Measurements from ENCODE around the gene RFWD3. TPM values are rescaled to one million over a fixed set of nuclear protein-coding genes. Genes with fewer than 3 reads are reported as not detected.

Gene RFWD3
- total RNA-seq, 2 experiments from 2014 or later: 92.7 to 102 TPM

DNA sequence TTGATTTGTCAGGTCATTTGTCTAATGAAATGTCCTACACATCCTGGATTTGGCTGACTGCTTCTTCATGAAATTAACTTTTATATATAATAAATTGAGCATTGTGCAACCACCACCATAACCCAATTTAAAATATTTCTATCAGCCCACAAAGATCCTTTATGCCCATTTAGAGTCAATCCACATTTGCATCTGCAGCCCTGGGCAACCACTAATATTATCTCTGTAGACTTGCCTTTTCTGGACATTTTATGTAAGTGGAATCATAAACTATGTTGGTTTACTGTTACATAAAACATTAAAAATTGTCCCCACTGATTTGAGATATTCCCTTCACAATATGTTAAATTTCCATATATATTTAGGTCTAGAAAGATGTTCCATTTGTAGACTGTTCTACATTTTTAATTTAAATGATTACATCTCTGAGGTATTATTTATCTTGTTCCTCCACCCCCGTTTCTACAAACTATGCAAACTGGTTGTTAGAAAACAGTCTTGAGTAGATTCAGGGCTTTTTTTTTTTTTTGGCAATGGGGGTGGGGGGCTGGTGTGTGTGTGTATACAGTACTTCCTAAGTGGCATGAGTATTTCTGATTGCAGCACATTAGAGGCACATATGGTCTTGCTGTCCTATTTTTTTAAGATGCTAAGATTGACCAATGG is 16.7 kb downstream of the RFWD3 start:
- CTCF ChIA-PET: interaction anchor here (1.0 to 2.2 kb wide), 2 partner anchors 12 to 20 kb away, joined by 3 to 21 read pairs; no protein-coding TSS in a partner anchor
- Mint-ChIP-seq H3K27me3 (no peaks in the 10 kb centered on the region), H3K4me3 (no peak overlapping the region), H3K36me3 (ENCODE audit: low read depth) (peaks cover 54% of the 10 kb centered on the region), H3K4me1 (peaks cover 15% of the 10 kb centered on the region), H3K9me3 (ENCODE audit: low read depth) (no peaks in the 10 kb centered on the region), H3K27ac (no peak overlapping the region)
- intact Hi-C loops (cut with DNase I, micrococcal nuclease): no loop called here
- POLR2A ChIA-PET: no interaction called here
- ATAC-seq (no peak), DNase-seq (no peak)

DNA sequence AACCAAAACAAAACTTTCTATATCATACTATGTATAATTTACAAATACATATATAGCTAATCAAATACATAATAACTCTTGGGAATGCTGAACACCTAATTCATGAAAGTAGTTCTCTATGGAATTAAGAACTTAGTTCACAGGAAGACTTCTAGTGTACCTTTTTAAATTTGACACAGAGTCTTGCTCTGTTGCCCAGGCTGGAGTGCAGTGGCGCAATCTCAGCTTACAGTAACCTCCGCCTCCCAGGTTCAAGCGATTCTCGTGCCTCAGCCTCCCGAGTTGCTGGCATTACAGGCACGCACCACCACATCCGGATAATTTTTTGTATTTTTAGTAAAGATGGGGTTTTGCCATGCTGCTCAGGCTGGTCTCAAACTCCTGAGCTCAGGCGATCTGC is 24.7 kb downstream of the RFWD3 start:
- POLR2A ChIA-PET: no interaction called here
- no peak for DNase-seq
- H3K4me1 Mint-ChIP-seq: no peaks in the 10 kb centered on the region
- CTCF ChIA-PET: interaction anchor here (0.7 kb wide), 1 partner anchor 9 kb away, joined by 3 read pairs; no protein-coding TSS in a partner anchor
- H3K4me3 Mint-ChIP-seq: no peak overlapping the region
- no peak overlapping the region for H3K27ac Mint-ChIP-seq
- no peaks in the 10 kb centered on the region for H3K27me3 Mint-ChIP-seq
- no peaks in the 10 kb centered on the region for H3K9me3 Mint-ChIP-seq (ENCODE audit: low read depth)
- no peak for ATAC-seq
- intact Hi-C loops (cut with DNase I, micrococcal nuclease): no loop called here
- H3K36me3 Mint-ChIP-seq (ENCODE audit: low read depth): peaks cover 37% of the 10 kb centered on the region

DNA sequence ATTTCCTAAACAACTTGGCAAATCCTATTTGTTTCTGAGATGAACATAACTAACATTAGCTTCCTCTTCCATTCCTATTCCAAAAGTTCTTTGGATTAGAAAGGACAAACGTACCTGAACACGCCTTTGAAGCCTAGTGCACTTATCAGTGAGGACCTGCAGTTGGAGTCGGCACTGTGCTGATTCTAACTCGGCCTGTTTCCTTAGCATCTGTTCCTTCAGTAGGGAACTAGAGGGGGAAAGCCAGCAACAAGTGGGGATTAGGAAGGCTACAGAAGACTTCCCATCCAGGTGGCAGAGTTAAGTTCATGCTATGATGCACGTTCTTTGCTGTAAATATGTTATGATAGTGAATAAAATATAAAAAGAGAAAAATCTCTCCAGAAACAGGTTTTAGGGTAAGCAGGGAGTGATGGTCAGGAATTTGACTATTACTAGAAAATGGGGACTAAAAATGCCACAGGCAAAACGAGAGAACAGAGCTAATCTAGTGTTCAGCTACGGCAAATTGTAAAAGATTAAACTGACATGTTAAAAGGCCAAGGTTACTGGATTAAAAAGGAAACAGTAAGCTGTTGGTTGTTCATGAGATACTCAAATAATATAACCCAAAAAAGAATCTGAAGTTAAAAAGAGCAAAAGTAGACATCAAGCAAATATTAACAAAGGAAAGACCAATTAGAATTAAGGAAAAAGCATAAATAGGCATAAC is 28.8 kb downstream of the RFWD3 start:
- CTCF ChIA-PET: interaction anchor here (0.6 to 2.6 kb wide), 5 partner anchors 11 to 88 kb away, joined by 3 to 21 read pairs (median 3); no protein-coding TSS in a partner anchor
- intact Hi-C loops (cut with DNase I, micrococcal nuclease): no loop called here

DNA sequence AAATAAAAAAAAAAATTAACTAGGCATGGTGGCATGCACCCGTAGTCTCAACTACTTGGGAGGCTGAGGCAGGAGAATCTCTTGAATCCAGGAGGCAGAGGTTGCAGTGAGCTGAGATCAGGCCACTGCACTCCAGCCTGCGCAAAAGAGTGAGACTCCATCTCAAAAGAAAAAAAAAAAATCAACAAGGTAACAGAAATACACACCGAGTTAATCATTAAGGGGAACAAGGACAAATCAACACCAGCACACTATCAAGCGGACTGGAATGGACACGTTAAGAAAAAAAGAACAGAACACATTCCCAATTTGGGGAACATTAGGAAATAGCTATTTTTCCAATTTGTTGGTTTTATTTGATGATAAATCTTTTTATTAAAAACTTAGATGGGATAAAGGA is 31.4 kb downstream of the RFWD3 start:
- intact Hi-C loops (cut with DNase I, micrococcal nuclease): no loop called here
- ChIA-PET CTCF (interaction anchor here (0.7 to 1.7 kb wide), 2 partner anchors 13 to 45 kb away, joined by 4 to 6 read pairs; no protein-coding TSS in a partner anchor), POLR2A (interaction anchor here (0.6 to 0.7 kb wide), 2 partner anchors 30 to 140 kb away, joined by 3 to 4 read pairs; no protein-coding TSS in a partner anchor)
- ATAC-seq: no peak
- Mint-ChIP-seq H3K9me3 (ENCODE audit: low read depth) (no peaks in the 10 kb centered on the region), H3K36me3 (ENCODE audit: low read depth) (peaks cover 40% of the 10 kb centered on the region), H3K27me3 (no peaks in the 10 kb centered on the region), H3K4me1 (no peaks in the 10 kb centered on the region), H3K27ac (no peak overlapping the region), H3K4me3 (no peak overlapping the region)
- no peak for DNase-seq

More for the DNA sequence above, 28.8 kb downstream of the RFWD3 start:
- ATAC-seq (no peak), DNase-seq (no peak)
- no peak overlapping the region for H3K27ac Mint-ChIP-seq
- H3K27me3 Mint-ChIP-seq: no peaks in the 10 kb centered on the region
- H3K4me3 Mint-ChIP-seq: no peak overlapping the region
- no peaks in the 10 kb centered on the region for H3K9me3 Mint-ChIP-seq (ENCODE audit: low read depth)
- POLR2A ChIA-PET: interaction anchor here (0.8 to 1.1 kb wide), 3 partner anchors 10 to 20 kb away, joined by 3 to 5 read pairs (median 3); no protein-coding TSS in a partner anchor
- H3K36me3 Mint-ChIP-seq (ENCODE audit: low read depth): peaks cover 31% of the 10 kb centered on the region
- no peaks in the 10 kb centered on the region for H3K4me1 Mint-ChIP-seq

DNA sequence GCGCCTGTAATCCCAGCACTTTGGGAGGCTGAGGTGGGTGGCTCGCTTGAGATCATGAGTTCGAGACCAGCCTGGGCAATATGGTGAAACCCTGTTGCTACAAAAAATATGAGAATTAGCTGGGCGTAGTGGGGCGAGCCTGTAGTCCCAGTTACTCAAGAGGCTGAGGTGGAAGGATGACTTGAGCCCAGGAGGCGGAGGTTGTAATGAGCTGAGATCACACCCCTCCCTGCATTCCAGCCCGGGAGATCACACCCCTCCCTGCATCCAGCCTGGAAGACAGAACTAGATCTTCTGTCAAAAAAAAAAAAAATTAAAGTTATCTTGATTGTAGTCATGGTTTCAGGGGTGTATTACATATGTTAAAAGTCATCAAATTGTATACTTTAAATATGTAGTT is 33.0 kb downstream of the RFWD3 start:
- POLR2A ChIA-PET: interaction anchor here (0.6 kb wide), 1 partner anchor 385 kb away, joined by 5 read pairs; no protein-coding TSS in a partner anchor
- Mint-ChIP-seq H3K9me3 (ENCODE audit: low read depth) (no peaks in the 10 kb centered on the region), H3K4me3 (no peak overlapping the region), H3K27me3 (no peaks in the 10 kb centered on the region), H3K36me3 (ENCODE audit: low read depth) (peaks cover 48% of the 10 kb centered on the region), H3K4me1 (peaks cover 10% of the 10 kb centered on the region), H3K27ac (no peak overlapping the region)
- ATAC-seq (no peak), DNase-seq (no peak)
- CTCF ChIA-PET: interaction anchor here (0.7 to 0.9 kb wide), 3 partner anchors 11 to 30 kb away, joined by 3 read pairs; no protein-coding TSS in a partner anchor
- intact Hi-C loops (cut with DNase I, micrococcal nuclease): no loop called here

DNA sequence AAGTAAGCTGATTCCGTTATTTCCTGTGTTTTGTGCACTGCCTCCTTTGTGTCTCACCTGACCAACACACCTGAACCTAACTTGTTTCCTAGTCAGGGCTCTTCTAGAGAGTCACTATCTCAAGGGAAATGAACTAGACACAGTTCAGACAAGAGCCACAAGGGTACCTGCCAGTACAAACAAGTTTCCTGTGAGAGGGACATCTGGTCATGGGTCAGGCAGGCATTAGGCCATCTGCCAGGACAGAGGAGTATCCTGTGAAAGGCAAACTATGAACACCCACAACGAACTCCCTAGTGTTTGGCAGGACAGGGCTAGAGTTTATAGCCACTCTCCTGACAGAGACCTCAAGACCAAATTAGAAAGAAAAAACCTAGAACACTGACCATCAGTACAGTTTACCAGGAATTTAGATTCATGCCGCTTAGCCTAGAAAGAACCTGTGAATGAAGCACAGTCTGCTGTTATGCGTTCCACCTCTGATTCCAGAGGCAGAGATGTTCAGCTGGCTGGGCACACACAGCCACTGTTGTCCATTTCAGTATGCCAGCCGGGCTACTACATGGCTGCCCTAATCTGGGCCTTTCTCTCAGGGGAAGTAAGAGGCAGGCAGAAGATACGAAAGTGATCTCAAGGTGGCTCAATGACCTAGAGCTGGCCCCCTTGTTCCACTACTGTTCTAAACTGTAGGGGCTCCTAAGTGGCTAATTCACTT is 39.0 kb downstream of the RFWD3 start:
- no peak for DNase-seq
- POLR2A ChIA-PET: interaction anchor here (0.6 to 1.6 kb wide), 6 partner anchors 11 to 71 kb away, joined by 3 to 7 read pairs (median 4); partner anchors contain the start of genes GLG1 and RFWD3
- Mint-ChIP-seq H3K27me3 (no peaks in the 10 kb centered on the region), H3K4me3 (peak overlapping the region; percentile 7), H3K27ac (peak overlapping the region; percentile 90), H3K36me3 (ENCODE audit: low read depth) (peaks cover 80% of the 10 kb centered on the region), H3K9me3 (ENCODE audit: low read depth) (no peaks in the 10 kb centered on the region), H3K4me1 (peaks cover 46% of the 10 kb centered on the region)
- intact Hi-C loops (cut with DNase I, micrococcal nuclease): loop anchor here (2.0 to 10.0 kb wide), 2 partner anchors 161 to 163 kb away; no protein-coding TSS in a partner anchor
- peak; percentile 17 for ATAC-seq
- CTCF ChIA-PET: interaction anchor here (0.6 to 2.0 kb wide), 3 partner anchors 10 to 235 kb away, joined by 3 to 8 read pairs (median 3); no protein-coding TSS in a partner anchor

DNA sequence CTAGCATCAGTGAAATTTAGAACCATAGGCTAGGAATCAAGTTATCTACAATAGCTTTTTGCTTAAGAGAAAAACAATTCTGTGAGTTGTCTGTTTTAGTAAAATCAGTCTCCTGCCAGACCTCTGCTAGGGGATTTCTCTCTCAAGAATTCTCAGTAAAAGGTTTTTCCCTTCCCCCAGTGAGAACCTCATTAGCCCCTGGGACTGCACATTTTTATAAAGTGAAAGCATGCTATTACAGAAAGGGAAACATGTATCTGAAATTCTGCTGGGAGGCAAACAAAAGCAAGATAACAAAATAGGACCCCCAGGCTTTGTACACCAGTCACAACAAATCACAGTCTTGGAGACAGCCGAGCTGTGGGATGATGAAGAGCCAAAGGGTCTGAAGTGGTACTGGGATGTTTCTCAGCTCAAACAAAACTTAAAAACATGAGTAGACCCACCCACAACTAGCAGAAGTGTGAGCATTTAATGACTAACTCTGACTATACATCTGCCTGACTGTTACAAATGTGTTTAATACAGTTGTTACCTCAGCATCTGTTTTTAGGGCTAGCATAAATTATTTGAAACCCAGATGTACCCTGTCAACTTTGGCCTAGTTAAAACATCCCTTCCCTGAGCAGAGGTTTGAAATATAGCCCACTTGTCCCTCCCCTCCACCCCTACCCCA is 39.8 kb downstream of the RFWD3 start:
- peaks cover 81% of the 10 kb centered on the region for H3K36me3 Mint-ChIP-seq (ENCODE audit: low read depth)
- H3K27me3 Mint-ChIP-seq: no peaks in the 10 kb centered on the region
- H3K4me1 Mint-ChIP-seq: peaks cover 46% of the 10 kb centered on the region
- CTCF ChIA-PET: interaction anchor here (0.6 to 2.0 kb wide), 4 partner anchors 11 to 236 kb away, joined by 3 to 8 read pairs (median 4); no protein-coding TSS in a partner anchor
- intact Hi-C loops (cut with DNase I, micrococcal nuclease): loop anchor here (2.0 to 10.0 kb wide), 2 partner anchors 160 to 162 kb away; no protein-coding TSS in a partner anchor
- POLR2A ChIA-PET: interaction anchor here (0.5 to 1.5 kb wide), 6 partner anchors 11 to 40 kb away, joined by 3 to 6 read pairs (median 3); partner anchors contain the start of genes GLG1 and RFWD3
- DNase-seq (peak; percentile 26), ATAC-seq (peak; percentile 93)
- peak overlapping the region; percentile 33 for H3K4me3 Mint-ChIP-seq
- H3K27ac Mint-ChIP-seq: peak overlapping the region; percentile 90
- no peaks in the 10 kb centered on the region for H3K9me3 Mint-ChIP-seq (ENCODE audit: low read depth)

DNA sequence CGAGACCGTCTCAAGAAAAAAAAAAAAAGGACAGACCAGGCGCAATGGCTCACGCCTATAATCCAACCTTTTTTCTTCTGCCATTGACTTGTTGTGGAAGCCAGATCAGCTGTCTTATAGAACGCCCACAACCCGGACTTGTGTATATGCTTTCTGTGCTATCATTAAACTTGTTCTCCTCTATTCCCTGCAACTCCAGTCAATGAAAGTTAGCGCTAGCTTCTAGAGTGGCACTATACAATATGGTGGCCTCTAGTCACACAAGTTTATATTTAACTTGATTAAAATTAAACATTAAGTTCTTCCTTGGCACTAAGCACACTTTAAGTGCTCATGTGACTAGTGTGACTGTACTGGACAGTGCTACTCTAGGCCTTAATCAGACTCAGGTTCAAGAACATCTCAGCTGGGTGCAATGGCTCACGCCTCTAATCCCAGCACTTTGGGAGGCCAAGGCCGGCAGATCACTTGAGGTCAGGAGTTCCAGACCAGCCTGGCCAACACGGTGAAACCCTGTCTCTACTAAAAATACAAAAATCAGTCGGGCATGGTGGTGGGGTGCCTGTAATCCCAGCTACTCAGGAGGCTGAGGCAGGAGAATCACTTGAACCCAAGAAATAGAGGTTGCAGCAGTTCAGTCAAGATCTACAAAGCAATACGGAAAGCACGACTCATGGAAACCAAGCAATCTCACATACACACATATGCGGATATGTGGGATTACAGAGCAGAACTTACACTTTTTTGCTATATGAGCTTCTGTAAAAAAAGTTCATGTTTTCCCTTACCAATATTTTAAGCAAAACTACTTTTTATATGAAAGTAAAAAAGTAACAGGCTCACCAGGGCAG is 41.0 kb downstream of the RFWD3 start:
- POLR2A ChIA-PET: interaction anchor here (0.6 to 1.4 kb wide), 6 partner anchors 15 to 72 kb away, joined by 3 to 6 read pairs (median 3); partner anchors contain the start of gene RFWD3
- ATAC-seq (peak; percentile 27), DNase-seq (peak; percentile 67)
- Mint-ChIP-seq H3K36me3 (ENCODE audit: low read depth) (peaks cover 84% of the 10 kb centered on the region), H3K27me3 (no peaks in the 10 kb centered on the region), H3K27ac (peak overlapping the region; percentile 90), H3K9me3 (ENCODE audit: low read depth) (no peaks in the 10 kb centered on the region), H3K4me1 (peaks cover 46% of the 10 kb centered on the region), H3K4me3 (peak overlapping the region; percentile 33)
- intact Hi-C loops (cut with DNase I, micrococcal nuclease): loop anchor here (2.0 to 10.0 kb wide), 2 partner anchors 159 to 161 kb away; no protein-coding TSS in a partner anchor
- CTCF ChIA-PET: interaction anchor here (0.6 to 0.8 kb wide), 2 partner anchors 26 to 28 kb away, joined by 3 read pairs; no protein-coding TSS in a partner anchor

DNA sequence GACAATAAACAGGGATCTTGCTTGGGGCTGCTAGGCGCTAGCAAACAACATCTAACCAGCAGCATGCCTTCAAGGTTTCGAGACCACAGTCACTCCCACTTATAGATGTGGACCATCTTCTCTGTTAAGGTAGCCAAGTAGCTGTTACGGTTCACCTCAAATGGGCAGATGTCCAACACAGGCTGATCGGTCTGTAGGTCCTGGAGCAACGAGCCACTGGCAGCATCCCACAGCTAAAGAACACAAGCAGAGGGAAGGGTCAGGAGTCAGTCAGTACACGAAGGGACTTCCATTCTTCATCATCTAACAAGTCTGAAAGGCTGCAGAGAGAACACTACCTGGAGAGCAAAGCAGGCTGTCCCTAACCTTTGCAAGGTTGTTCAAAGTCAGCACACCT is 42.8 kb downstream of the RFWD3 start:
- CTCF ChIA-PET: no interaction called here
- Mint-ChIP-seq H3K27ac (no peak overlapping the region), H3K27me3 (no peaks in the 10 kb centered on the region), H3K36me3 (ENCODE audit: low read depth) (peaks cover 74% of the 10 kb centered on the region), H3K4me3 (no peak overlapping the region), H3K9me3 (ENCODE audit: low read depth) (no peaks in the 10 kb centered on the region), H3K4me1 (peaks cover 38% of the 10 kb centered on the region)
- POLR2A ChIA-PET: no interaction called here
- DNase-seq: no peak
- intact Hi-C loops (cut with DNase I, micrococcal nuclease): loop anchor here in 1 of 2 experiments (10.0 kb wide), 1 partner anchor 159 kb away; no protein-coding TSS in a partner anchor
- no peak for ATAC-seq

Data from activated CD4-positive, alpha-beta T cell treated with anti-CD3 and anti-CD28 coated beads for 36 hours (primary cell).